ENCODE measurements around the gene FRMD3.
A peak's percentile ranks its signal among the peaks of the same experiment; 100 is the strongest.

The FRMD3 gene

DNA sequence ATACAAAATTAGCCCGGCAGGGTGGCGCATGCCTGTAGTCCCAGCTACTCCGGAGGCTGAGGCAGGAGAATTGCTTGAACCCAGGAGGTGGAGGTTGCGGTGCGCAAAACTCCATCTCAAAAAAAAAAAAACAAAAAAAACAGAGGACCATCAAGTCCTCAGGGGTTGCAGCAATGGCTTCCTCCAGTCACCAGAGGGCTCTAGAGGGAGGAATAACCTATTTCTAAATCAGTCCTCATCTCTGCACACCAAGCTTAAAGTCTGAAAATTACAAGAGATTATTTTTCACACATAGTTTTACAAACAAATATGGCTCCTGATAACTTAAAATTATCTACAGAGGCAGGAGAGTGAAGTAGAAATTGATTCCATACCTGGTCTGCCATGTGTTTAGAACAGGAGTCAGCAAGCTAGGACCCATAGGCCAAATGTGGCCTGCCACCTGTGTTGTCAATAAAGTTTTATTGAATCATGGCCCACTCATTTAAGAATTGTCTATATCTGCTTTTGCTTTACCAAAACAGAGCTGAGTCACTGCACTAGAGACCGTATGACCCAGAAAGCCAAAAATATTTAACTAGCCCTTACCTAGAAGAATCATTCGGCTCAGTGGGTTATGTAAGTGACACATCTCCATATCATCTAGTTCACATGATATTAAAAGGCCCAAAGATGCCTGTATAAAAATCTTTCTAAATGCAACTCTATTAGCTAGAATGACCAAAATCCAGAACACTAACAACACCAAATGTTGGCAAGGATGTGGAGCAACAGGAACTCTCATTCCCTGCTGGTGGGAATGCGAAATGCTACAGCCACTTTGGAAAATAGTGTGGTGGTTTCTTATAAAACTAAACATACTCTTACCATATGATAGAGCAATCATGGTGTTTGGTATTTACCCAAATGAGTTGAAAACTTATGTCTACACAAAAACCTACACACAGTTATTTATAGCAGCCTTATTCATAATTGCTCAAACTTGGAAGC is 207.7 kb downstream of the FRMD3 start:
- DNase-seq (ENCODE audit: low spot score): no peak

- DNase-seq (ENCODE audit: low spot score): no peak
Measured at GRCh38 chr9:83327750-83328622, 210.2 kb downstream of the FRMD3 start.

- no peak for DNase-seq (ENCODE audit: low spot score)
Measured at GRCh38 chr9:83327323-83327722, 210.9 kb downstream of the FRMD3 start.

DNA sequence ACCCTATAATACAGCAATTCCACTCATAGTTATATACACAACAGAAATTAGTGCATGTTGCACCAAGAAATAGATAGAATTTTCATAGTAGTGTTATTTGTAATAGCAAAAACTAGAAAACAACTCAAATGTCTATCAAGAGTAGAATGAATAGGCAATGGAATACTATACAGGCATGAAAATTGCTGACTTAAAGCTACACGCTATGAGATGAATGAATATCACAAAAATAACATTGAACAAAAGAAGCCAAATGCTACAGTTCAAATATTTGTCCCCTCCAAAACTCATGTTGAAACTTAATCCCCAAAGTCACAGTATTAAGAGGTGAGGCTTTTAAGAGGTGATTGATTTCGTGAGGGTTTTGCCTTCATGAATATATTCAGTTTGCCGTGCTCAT is 215.1 kb downstream of the FRMD3 start:
- no peak for DNase-seq (ENCODE audit: low spot score)

GRCh38 chr9:83322438-83322837 is 215.8 kb downstream of the FRMD3 start:
- no peak for DNase-seq (ENCODE audit: low spot score)

DNA sequence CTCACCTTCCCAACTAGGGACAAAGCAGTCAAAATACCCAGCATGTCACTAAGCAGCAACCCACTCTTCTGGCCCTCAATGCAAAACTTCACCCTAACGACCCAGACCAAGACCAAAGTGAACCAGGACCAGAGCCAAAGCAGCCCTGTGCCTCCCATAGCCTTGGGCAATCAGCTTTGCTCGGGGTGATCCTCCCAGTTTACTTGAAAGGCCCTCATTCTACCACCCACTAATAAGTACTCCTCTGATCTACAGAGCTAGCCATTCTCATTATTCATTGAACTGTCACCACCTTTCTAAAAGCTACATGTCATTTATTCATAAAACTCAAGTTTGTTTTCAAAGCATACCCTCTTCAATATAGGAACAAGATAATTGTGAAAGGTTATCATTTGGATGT is 221.0 kb downstream of the FRMD3 start:
- no peak for DNase-seq (ENCODE audit: low spot score)

GRCh38 chr9:83315649-83316048 is 222.6 kb downstream of the FRMD3 start:
- no peak for DNase-seq (ENCODE audit: low spot score)

GRCh38 chr9:83313781-83314180 is 224.4 kb downstream of the FRMD3 start:
- no peak for DNase-seq (ENCODE audit: low spot score)

- DNase-seq (ENCODE audit: low spot score): no peak
Measured at GRCh38 chr9:83312537-83312936, 225.7 kb downstream of the FRMD3 start.

DNA sequence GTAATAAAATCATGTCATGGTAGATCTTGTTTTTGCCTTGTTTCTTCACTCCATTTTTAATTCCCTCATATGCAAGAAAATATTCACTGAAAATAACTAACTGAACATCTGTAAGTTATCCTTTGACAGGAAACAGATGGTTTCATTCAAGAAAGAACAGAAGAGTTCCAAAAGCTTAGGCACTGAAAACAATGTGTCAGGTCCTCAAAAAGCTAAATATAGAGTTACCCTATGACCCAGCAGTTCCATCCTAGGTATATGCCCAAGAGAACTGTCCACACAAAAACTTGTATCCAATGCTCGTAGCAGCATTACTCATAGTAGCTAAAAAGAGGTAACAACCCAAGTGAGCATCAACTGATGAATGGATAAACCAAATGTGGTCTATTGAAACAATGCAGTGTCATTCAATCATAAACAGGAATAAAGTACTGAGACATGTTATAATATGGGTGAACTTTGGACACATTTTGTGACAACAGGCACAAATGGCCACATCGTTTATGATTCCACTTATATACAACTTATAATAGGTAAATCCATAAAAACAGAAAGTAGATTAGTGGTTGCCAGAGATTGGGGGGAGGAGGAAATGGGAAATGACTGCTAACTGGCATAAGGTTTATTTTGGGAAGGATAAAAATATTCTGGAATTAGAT is 231.0 kb downstream of the FRMD3 start:
- no peak for DNase-seq (ENCODE audit: low spot score)

GRCh38 chr9:83304686-83305085 is 233.5 kb downstream of the FRMD3 start:
- DNase-seq (ENCODE audit: low spot score): peak; percentile 74

DNA sequence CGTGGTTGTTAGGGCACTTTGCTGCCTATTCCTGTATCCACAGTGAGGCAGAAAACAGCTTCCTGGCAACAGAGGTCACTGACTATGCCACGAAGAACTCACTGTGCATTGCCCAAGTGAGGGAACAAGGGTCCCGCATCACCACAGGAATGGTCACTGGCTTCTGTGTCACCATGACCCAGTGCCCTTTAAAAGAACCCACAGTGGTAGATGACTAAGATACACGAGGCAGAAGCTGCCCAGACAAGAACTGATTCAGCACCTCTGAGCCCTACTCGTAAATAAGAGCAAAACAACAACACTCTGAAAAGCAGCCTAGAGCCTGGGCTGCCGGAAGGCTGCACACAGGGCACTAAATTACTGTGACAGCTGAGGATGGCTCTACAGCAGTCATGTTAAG is 238.6 kb downstream of the FRMD3 start:
- DNase-seq (ENCODE audit: low spot score): no peak

DNA sequence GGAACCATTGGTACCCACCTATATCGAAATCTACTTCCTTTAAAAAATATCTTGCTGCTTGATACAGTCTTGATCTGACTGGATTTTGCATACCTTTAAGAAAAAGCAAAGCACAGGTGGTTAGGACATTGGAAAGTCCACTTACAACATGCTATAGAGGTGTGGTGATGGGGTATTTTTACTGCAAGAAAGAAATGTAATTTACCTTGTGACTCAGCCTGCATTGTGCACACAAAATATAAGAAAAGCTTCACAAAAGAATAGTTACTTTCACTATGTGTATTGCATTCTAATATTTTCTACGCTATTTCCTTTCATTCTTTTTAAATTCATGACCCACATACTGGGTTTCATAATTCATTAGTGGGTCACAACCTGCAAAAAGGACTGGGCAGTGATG is 239.1 kb downstream of the FRMD3 start:
- DNase-seq (ENCODE audit: low spot score): no peak

GRCh38 chr9:83296123-83296522 is 242.1 kb downstream of the FRMD3 start:
- no peak for DNase-seq (ENCODE audit: low spot score)

DNA sequence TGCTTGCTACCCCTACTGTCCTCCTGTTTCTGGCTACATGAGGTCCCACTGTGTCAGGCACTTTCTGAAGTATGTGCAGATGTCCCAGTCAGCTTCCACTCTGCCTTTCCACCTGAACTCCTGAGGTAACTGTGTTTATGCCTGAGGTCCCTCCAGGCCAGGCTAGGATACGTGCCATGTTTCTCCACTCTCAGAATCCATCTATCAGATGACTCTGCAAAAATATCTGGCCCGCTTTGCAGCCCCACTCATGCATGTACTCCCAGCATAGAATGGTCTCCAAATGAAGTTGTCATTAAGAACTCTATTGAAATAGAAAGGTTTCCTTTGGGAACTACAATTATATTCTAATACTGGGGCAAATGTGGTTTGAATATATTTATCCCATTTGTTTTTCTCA is 243.4 kb downstream of the FRMD3 start:
- no peak for DNase-seq (ENCODE audit: low spot score)

DNA sequence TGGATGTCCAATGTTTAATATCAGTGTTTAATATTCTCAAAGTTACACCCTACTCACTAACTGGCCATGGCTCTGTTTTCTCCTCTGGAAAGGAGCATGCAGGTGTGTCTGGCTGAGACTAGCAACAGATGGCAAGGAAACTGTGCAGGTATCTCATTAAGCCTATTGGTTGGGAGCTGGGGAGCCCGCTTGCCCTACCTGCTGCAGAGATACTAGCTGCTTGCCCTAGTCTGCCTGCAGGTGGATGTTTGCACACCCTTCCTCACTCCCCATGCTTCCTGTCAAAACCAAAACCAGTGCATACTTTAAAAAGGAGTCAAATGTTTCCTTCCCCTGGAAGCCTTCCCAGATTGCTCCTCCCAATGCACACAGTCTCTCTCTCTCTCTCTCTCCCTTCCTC is 247.0 kb downstream of the FRMD3 start:
- no peak for DNase-seq (ENCODE audit: low spot score)

GRCh38 chr9:83290692-83291091 is 247.5 kb downstream of the FRMD3 start:
- DNase-seq (ENCODE audit: low spot score): no peak

DNA sequence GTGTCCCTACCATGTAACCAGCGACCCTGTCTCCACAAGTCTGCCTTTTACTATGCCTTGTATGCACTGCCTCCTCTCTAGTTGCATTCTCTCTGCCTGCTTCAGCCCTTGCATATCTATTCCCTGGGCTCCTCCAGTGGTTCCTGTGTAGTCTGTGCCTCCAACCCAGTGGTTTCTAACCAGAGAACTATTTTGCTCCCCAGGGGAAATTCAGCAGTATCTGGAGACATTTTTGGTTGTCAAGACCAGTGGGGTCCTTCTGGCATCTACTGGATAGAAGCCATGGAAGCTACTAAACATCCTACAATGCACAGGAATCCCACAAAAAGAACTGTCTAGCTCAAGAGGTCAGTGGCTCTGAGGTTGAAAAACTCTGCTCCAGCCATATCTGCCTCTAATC is 251.2 kb downstream of the FRMD3 start:
- DNase-seq (ENCODE audit: low spot score): no peak

DNA sequence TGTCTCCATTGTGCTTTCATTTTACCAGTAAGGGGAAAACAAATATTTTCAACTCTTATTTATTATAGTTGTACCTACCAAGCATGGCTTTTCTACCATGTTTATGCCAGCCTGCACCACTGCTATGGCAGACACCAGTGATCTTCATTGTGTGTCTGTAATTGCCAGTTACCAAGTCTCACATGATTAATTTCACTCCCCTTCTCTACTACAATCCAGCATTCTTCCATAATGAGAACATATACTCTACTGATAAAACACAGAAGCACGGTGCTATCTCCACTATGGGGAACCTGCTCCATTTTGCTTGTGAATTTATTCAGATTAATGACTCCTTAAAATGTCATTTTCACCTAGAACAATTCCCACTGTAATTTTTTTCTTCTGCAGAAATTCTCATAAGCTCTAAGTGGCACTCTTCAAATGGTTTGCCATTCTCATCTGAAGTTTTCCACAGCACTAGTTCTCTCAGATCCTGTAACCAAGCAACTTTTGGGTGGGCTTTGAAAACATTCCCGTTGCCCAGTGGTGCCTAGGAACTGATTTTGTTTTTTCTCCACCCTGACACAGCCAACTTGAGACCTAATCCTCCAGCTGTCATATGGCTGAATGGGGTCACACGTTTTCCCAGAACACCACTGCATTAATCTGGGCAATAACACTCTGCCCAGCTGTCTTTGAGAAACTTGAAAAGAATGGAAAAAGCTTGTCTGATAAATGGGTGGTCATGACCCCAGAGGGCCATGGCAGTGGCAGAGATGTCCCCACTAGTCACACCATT is 252.6 kb downstream of the FRMD3 start:
- no peak for DNase-seq (ENCODE audit: low spot score)

- no peak for DNase-seq (ENCODE audit: low spot score)
Measured at GRCh38 chr9:83284746-83285145, 253.5 kb downstream of the FRMD3 start.

GRCh38 chr9:83283528-83283927 is 254.7 kb downstream of the FRMD3 start:
- DNase-seq (ENCODE audit: low spot score): no peak

All from pons (tissue), 1 donor.